GM12878 (cell line): ENCODE results near the gene FAM118A. TPM values are rescaled to one million over a fixed set of nuclear protein-coding genes. Genes with fewer than 3 reads are reported as not detected.

Source experiments
- ATAC-seq: fragments of 200-7000 bp; cut with Tn5 transposase; 3 replicates; pipeline ENCODE4 v1.9.1; 2020; ENCODE audit warnings: mild to moderate bottlenecking, moderate library complexity
- BruUV-seq: library from RNA; stranded (reverse); fragments of 400-500 nt; replicated peaks from 2 replicates; lab custom pipeline; 2021; lab: Mats Ljungman, UMichigan
- CTCF ChIA-PET: fragments of 300-600 bp; sonication (Branson Sonifier 250); formaldehyde crosslinking; extraction: SDS; loops from one replicate; lab custom pipeline; 2021; ENCODE audit warnings: inconsistent platforms; lab: Yijun Ruan, JAX
- POLR2A ChIA-PET: fragments of 350-600 bp; formaldehyde crosslinking; extraction: SDS; loops from one replicate; lab custom pipeline; 2021; ENCODE audit warnings: inconsistent platforms; lab: Charles Lee
- RAD21 ChIA-PET: fragments of 300-600 bp; sonication (Branson Sonifier 250); formaldehyde crosslinking; loops from one replicate; lab custom pipeline; 2023; ENCODE audit warnings: antibody characterized with exemption; ENCODE audit not compliant: unreplicated experiment; lab: Charles Lee
- SMC1A ChIA-PET: fragments of 300-600 bp; sonication (Branson Sonifier 250); formaldehyde crosslinking; loops from one replicate; lab custom pipeline; 2023; ENCODE audit not compliant: unreplicated experiment, uncharacterized antibody; lab: Charles Lee
- DNase-seq: peaks from one replicate; pipeline ENCODE4 v3.0.0-alpha.2; 2011; ENCODE audit warnings: low read depth, low spot score
- FAIRE-seq: peaks from 3 replicates; lab custom pipeline; 2011; peaks lifted over from hg19 to GRCh38; lab: Jason Lieb, UNC
- H2AFZ ChIP-seq: 2 replicates; pipeline ENCODE4 v1.6.0; 2011; ENCODE audit warnings: low read depth, low read length, control low read depth; ENCODE audit not compliant: control insufficient read depth
- H3K27ac ChIP-seq: 2 replicates; pipeline ENCODE4 v1.5.1; 2011; ENCODE audit warnings: control low read depth; ENCODE audit not compliant: control insufficient read depth, insufficient read depth
- H3K27me3 ChIP-seq, 2 experiments: replicated peaks in 1 of 2; 2 replicates each; pipeline versions ENCODE4 v1.6.0 to v1.6.1; 2011; ENCODE audit warnings: low read length in 1 of 2; ENCODE audit not compliant: control insufficient read depth in 2 of 2, insufficient read depth in 2 of 2
- H3K36me3 ChIP-seq, 2 experiments: 2 replicates each; pipeline ENCODE4 v1.5.1; 2011; ENCODE audit warnings: low read length in 1 of 2; ENCODE audit not compliant: control insufficient read depth in 2 of 2, insufficient read depth in 2 of 2
- H3K4me1 ChIP-seq: 2 replicates; pipeline ENCODE4 v1.6.1; 2011; ENCODE audit warnings: mild to moderate bottlenecking, low read length, moderate library complexity, mixed read lengths; ENCODE audit not compliant: control insufficient read depth, insufficient read depth
- H3K4me2 ChIP-seq: 2 replicates; pipeline ENCODE4 v1.6.0; 2011; ENCODE audit warnings: control low read depth; ENCODE audit not compliant: control insufficient read depth, insufficient read depth
- H3K4me3 ChIP-seq: fragments of 200-600 bp; sonication (generic); 2 replicates; pipeline ENCODE4 v1.5.1; 2016
- H3K79me2 ChIP-seq: 2 replicates; pipeline ENCODE4 v1.6.0; 2011; ENCODE audit warnings: low read length; ENCODE audit not compliant: control insufficient read depth, insufficient read depth
- H3K9ac ChIP-seq: 2 replicates; pipeline ENCODE4 v1.8.0; 2011; ENCODE audit warnings: low read length, control low read depth, mixed read lengths; ENCODE audit not compliant: control insufficient read depth, insufficient read depth
- H3K9me3 ChIP-seq: replicated peaks from 3 replicates; pipeline ENCODE4 v1.5.1; 2011; ENCODE audit warnings: mild to moderate bottlenecking, low read length; ENCODE audit not compliant: control insufficient read depth, insufficient read depth
- H4K20me1 ChIP-seq: 2 replicates; pipeline ENCODE4 v1.6.0; 2011; ENCODE audit not compliant: control insufficient read depth, insufficient read depth
- E2F4 ChIP-seq: IDR thresholded peaks from 2 replicates; pipeline ENCODE4 v1.6.1; 2012; ENCODE audit warnings: low read depth, low read length, improper control_type of control experiment
- KLF5 ChIP-seq: fragments of 450-650 bp; IDR thresholded peaks from 2 replicates; pipeline ENCODE4 v1.6.1; 2014; ENCODE audit warnings: mild to moderate bottlenecking; ENCODE audit not compliant: partially characterized antibody
- MTA2 ChIP-seq: fragments of 450-650 bp; IDR thresholded peaks from 2 replicates; pipeline ENCODE4 v1.6.1; 2016; ENCODE audit warnings: low read depth, mild to moderate bottlenecking, moderate library complexity
- NFYB ChIP-seq: IDR thresholded peaks from 2 replicates; pipeline ENCODE4 v1.6.1; 2011; ENCODE audit warnings: low read depth, mild to moderate bottlenecking, low read length, improper control_type of control experiment, moderate library complexity; ENCODE audit not compliant: insufficient read depth
- POLR2AphosphoS2 ChIP-seq: IDR thresholded peaks from 2 replicates; pipeline ENCODE4 v1.6.1; 2011; ENCODE audit warnings: low read depth, mild to moderate bottlenecking, low read length, improper control_type of control experiment, moderate library complexity
- PRDM15 ChIP-seq: fragments of 450-650 bp; formaldehyde crosslinking; IDR thresholded peaks from 2 replicates; pipeline ENCODE4 v1.4.0; 2020; ENCODE audit warnings: mild to moderate bottlenecking, moderate library complexity
- RELA ChIP-seq: fragments of 450-650 bp; IDR thresholded peaks from 2 replicates; pipeline ENCODE4 v1.8.0; 2014; ENCODE audit warnings: borderline replicate concordance; ENCODE audit not compliant: partially characterized antibody
- SKIL ChIP-seq: fragments of 450-650 bp; IDR thresholded peaks from 2 replicates; pipeline ENCODE4 v1.6.1; 2017; ENCODE audit warnings: mild to moderate bottlenecking, low read depth, inconsistent platforms; ENCODE audit not compliant: poor library complexity, severe bottlenecking
- SUPT20H ChIP-seq: IDR thresholded peaks from 2 replicates; pipeline ENCODE4 v1.6.1; 2011; ENCODE audit warnings: low read depth, mild to moderate bottlenecking, low read length, moderate library complexity, borderline replicate concordance; ENCODE audit not compliant: control insufficient read depth
- ZBTB4 ChIP-seq: fragments of 450-650 bp; formaldehyde crosslinking; IDR thresholded peaks from 2 replicates; pipeline ENCODE4 v1.4.0; 2022; ENCODE audit warnings: mild to moderate bottlenecking, moderate library complexity
- WGBS: methylation state at CpG from one replicate; pipeline ENCODE4 v1.1.6; 2016; ENCODE audit warnings: low lambda C conversion rate; ENCODE audit not compliant: insufficient replicate concordance, insufficient coverage; ENCODE audit errors: missing lambda C conversion rate; 5-methylcytosine and 5-hydroxymethylcytosine counted together
- in situ Hi-C: fragments of 300-500 bp; cut with MboI; formaldehyde crosslinking; loops from 9 replicates; pipeline ENCODE4 v1.14.3; 2018; ENCODE audit warnings: mixed read lengths
- intact Hi-C: fragments of 100-400 bp; cut with micrococcal nuclease; formaldehyde crosslinking; loops from one replicate; pipeline ENCODE4 v1.14.2; 2022; ENCODE audit not compliant: unreplicated experiment
- polyA plus RNA-seq, 11 experiments: library from polyadenylated mRNA; depleted of rRNA in 4 of 11; unstranded in 6 of 11; stranded (reverse) in 5 of 11; fragments of >200 nt; fragmentation: Nextera tagmentation in 4 of 11; fragmentation: Illumina TruSeq in 1 of 11; extraction: Ambion mirVana in 4 of 11; extraction: Trizol in 1 of 11; gene quantifications; 1 replicate in 1 of 11; 2 replicates in 10 of 11; pipeline versions ENCODE4 v1.2.1 to v1.2.3, GENCODE V29; 2011 to 2016; ENCODE audit warnings: inconsistent platforms in 2 of 11, missing spikeins in 2 of 11, low read depth in 1 of 11
- total RNA-seq, 4 experiments: library from RNA; depleted of rRNA in 3 of 4; stranded (reverse); fragments of >200 nt in 3 of 4; fragmentation: Illumina TruSeq in 1 of 4; extraction: Trizol in 1 of 4; gene quantifications; 2 replicates each; pipeline versions ENCODE4 v1.2.1 to v1.2.3, GENCODE V29; 2013 to 2021

The FAM118A gene
- total and polyA plus RNA-seq, 10 of the 15 experiments (the other 5 are each of a cell fraction or from before 2014, with no cell fraction given) = 17.4 to 332 (median 56.6) TPM

- Histone ChIP-seq H3K27me3 (no peaks in the 10 kb centered on the region), H3K4me2 (no peak overlapping the region)
- intact Hi-C loops = no loop called here
Observed at GRCh38 chr22:45331486-45331885, 21.8 kb downstream of the FAM118A start.

More at GRCh38 chr22:45331486-45331885, 21.8 kb downstream of the FAM118A start:
- H3K4me3 ChIP-seq = no peak overlapping the region
- in situ Hi-C loops = no loop called here
- 98% methylated on average over 9 of the region's 9 CpGs for WGBS
- FAIRE-seq (no peak), ATAC-seq (no peak), DNase-seq (no peak)
- ChIA-PET POLR2A (no interaction called here), RAD21 (no interaction called here), SMC1A (no interaction called here), CTCF (no interaction called here)
- H3K9ac ChIP-seq = no peak overlapping the region
- no peaks in the 10 kb centered on the region for H3K4me1 ChIP-seq
- TF ChIP-seq PRDM15 (CRISPR knock-in tag) (no peak), NFYB (no peak), E2F4 (no peak), SKIL (no peak), RELA (no peak), SUPT20H (no peak), MTA2 (no peak), POLR2AphosphoS2 (no peak), KLF5 (no peak), ZBTB4 (CRISPR knock-in tag) (no peak)
- no peaks in the 10 kb centered on the region for H4K20me1 ChIP-seq
- BruUV-seq = no TSS peak
- H3K36me3 ChIP-seq = peaks cover 11 to 19% of the 10 kb centered on the region in 2 experiments; a peak in 3 of 4 replicates
- H3K27ac ChIP-seq = no peak overlapping the region
- no peaks in the 10 kb centered on the region for H3K79me2 ChIP-seq
- no peak overlapping the region for H2AFZ ChIP-seq
- H3K9me3 ChIP-seq = no peaks in the 10 kb centered on the region
